TTC549 (cell line): ENCODE measurements around the gene MNS1.
"Not testable (repeated sequence)": the region's sequence is repeated elsewhere in the genome, so short reads cannot be mapped to it uniquely, and the experiment has no call there.

Experiments used
- FAIRE-seq: peaks from 2 replicates; lab custom pipeline; 2012; peaks lifted over from hg19 to GRCh38; lab: Jason Lieb, UNC

The MNS1 gene

DNA sequence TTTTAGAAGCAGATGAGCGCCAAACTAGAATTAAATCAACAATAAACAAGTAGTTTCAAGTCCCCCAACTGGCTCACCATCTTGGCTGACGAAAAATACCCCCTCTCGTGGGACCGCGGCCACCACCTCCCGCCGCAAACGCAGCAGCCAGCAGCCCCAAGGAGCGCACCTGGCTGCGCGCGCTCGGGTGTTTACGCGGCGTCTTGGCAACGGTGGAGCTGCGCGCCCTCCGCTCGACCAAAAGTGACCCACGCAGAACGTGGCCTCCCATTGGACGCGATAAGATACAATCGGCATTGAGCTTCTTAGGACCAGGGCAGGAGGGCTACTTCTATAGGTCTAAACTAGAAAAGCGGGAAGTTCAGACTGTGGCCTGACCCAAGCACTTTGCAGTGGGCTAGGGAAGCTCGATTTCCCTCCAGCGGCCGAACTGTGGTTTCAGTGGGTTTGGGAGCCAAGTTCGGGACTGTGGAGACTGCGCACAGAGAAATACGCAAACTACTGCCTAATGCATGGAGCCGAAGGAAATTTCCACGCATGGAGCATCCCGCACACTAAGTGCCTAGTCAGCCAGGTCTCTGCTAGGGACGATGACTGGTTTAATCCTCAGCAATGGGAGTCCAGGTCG, at the start of gene MNS1:
MNS1 (minus strand) TSS at position 245 of the 628 bp plus-strand sequence; CDS start at position 80, 165 bp downstream.
- FAIRE-seq = peak; percentile 82

DNA sequence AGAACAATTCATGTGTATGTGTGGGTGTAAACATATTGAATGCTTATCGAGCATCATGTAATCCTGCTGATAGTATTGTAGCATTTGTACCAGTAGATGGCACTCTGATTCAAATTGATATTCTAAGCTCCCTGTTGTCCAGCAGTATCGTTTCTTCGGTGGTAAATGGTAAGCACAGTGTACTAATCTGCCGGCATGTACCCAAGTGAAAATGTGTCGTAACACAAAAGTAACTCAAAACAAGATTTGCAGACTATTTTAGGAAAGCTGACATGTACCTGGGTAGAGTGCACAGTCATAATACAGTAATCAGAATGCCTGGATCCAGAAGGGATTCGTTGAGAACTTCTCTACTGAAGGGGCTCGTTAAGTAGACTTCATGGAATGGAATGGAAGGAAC, 31.7 kb upstream of the MNS1 start:
- FAIRE-seq = peak; percentile 71

- no peak for FAIRE-seq
These were observed 30.6 kb upstream of the MNS1 start for GRCh38 chr15:56495533-56495932.

DNA sequence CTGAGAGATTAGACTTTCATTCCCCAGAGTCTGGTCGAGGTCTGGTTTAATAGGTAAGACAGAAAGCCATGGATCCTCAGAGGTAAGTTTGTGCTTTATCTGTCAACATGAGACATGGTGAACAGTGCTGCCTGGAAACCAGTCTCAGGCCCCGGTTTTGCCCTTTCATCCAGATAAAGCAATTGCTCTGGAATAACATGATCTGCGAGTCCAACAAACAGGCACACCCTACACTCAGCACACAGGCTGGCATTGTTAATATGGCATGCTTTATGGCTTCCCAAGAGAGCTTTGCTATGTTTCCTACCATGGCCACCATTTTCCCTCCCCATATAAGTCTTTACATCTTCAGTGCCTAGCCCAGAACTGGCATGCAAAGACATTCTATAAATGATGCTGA, 30.1 kb upstream of the MNS1 start:
- no peak for FAIRE-seq

GRCh38 chr15:56492791-56493555, 28.0 kb upstream of the MNS1 start:
- FAIRE-seq = no peak

GRCh38 chr15:56492236-56492635, 27.3 kb upstream of the MNS1 start:
- no peak for FAIRE-seq

GRCh38 chr15:56491110-56491722, 26.3 kb upstream of the MNS1 start:
- FAIRE-seq = peak; percentile 69

DNA sequence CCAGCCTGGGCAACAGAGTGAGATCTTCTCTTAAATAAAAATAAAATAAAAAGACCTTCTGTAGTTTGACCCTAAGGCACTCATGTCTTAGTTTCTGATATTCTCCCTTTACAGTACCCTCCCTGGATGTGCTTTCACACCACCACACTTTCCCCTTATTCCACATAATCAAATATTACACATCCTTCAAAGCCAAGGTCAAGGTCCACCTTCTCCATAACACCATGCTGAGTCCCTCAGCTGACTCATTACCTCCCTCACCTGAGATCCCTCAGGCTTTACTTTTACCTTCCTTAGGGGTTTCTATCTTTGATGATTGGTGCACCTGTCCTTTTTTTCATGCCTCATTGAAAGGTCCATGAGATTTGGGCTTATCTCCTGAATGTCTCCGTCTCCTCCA, 25.5 kb upstream of the MNS1 start:
- FAIRE-seq = no peak

GRCh38 chr15:56486206-56486605, 21.3 kb upstream of the MNS1 start:
- FAIRE-seq = not testable (repeated sequence)

DNA sequence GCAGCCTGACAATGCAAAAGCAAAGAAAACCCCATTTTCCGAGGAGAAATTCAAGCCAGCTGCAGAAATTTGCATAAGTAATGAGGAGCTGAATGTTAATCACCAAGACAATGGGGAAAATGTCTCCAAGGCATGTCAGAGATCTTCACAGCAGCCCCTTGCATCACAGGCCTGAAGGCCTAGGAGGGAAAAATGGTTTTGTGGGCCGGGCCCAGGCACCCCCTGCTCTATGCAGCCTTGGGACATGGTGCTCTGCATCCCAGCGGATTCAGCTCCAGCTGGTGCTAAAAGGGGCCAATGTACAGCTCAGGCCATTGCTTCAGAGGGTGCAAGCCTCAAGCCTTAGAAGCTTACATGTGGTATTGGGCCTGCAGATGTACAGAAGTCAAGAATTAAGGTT, 20.5 kb upstream of the MNS1 start:
- FAIRE-seq = not testable (repeated sequence)

DNA sequence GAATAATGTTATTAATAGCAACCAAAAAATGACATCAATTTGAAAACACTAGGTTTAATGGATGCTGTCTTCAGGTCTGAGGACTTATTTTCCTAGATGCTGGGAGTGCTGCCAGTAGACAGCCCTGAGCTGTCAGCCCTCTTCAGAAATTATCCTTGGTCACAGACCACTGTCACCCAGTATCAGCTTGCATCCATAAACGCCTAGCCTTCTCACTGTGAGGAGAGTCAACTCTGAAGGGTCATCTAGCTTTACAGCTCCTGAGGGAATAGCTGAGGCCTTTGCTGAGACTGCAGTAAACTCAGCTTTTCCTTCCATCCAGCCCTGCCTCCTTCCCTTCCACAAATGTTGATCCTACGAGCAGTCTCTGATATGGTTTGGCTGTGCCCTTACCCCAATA, 19.4 kb upstream of the MNS1 start:
- no peak for FAIRE-seq

DNA sequence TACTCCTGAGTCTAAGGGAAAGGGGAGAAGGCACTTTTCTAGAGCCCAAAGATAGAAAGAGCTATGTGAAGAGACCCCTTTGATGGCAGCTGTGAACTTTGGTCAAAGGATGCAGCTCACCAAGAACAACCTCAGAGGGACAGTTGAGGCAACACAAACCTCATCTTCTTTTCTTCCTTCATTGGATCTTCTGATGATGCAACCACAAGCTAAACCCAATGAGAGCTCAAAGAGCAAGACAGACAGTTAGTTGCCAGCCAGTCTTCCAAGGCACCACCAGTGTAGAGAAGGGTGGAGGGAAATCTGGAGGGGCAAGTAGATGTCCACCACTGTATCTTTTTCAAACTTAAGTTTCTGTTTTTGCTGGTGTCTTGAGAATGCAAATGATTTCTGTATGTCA, 10.4 kb upstream of the MNS1 start:
- no peak for FAIRE-seq

GRCh38 chr15:56473017-56473416, 8.1 kb upstream of the MNS1 start:
- no peak for FAIRE-seq

DNA sequence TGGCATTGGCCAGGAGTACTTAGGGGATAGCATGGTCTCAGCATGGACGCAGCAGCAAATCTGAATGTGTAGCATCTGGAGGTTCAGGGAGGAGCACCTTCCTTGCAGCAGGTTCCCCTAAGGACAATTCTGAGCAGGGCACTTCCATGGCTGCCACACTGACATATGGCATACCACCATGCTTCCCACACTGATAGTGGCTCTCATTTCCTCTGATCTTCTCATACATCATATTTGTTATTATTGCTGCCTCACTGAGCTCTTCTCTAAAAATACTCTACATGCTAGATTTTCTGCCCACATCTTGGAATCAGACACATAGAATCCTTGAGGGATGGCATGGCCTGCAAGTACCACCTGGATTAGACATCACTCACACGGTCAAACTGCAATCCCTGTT, 7.3 kb upstream of the MNS1 start:
- FAIRE-seq = no peak

GRCh38 chr15:56471440-56472069, 6.6 kb upstream of the MNS1 start:
- no peak for FAIRE-seq

- FAIRE-seq = no peak
These were observed 4.5 kb upstream of the MNS1 start for GRCh38 chr15:56469483-56469882.

DNA sequence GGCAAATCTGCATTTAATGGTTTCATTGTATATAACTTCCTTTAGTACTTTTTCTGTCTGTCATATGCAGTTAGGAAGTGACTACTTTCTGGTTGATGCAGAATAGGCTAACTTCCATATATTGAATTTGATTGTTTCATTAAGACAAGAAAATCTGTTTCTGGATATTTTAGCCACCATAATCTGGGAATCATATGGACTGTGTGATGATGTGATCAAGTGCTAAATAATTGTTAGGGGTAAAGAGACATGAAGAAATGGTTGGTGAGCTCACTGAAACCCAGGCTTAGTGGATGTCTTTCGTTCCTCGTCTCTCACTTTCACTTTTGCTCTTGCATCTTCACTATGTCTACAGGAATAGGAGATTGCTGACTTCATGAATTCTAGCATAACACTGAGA, 3.5 kb upstream of the MNS1 start:
- FAIRE-seq = no peak

- FAIRE-seq = no peak
These were observed 2.7 kb upstream of the MNS1 start for GRCh38 chr15:56467616-56468015.

DNA sequence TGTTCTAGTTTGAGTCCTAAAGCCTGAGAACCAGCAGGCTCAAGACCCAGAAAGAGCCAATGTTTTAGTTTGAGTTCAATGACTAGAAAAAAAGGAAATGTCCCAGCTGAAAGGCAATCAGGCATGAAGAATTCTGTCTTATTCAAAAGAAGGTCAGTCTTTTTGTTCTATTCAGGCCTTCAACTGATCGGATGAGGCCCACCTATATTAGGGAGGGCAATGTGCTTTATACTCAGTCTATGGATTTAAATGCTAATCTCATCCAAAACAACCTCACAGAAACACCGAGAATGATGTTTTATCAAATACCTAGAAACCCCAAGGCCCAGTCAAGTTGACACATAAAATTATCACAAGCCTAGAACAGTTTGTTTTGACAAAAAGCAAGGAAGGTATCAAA, 4.0 kb downstream of the MNS1 start:
- no peak for FAIRE-seq

DNA sequence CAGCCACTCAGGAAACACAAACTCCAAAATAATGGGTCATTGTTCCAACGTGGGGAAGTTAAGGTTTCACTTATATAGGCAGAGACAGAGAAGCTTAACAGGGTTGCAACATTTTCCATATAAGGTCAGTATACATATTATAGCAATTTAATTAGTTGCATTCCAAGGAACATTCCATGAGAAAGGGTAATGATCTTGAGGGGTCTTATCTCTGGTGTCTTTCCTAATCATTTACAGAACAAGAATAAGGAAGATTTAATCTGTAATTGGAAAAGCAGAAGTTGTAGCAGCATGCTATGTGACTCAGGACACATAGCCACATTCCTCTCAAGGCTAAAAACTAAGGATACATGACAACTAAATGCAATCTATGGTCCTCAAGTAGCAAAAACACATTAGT, 4.9 kb downstream of the MNS1 start:
- no peak for FAIRE-seq

- no peak for FAIRE-seq
These were observed 5.8 kb downstream of the MNS1 start for GRCh38 chr15:56459096-56459495.

GRCh38 chr15:56456229-56456628, 8.7 kb downstream of the MNS1 start:
- no peak for FAIRE-seq

GRCh38 chr15:56454836-56455235, 10.1 kb downstream of the MNS1 start:
- FAIRE-seq = no peak
